ENCODE measurements around the gene SMIM24.
"Not testable (repeated sequence)": the region's sequence is repeated elsewhere in the genome, so short reads cannot be mapped to it uniquely, and the experiment has no call there.

The SMIM24 gene

GRCh38 chr19:3480383-3481091 lies at the start of gene SMIM24:
Gene SMIM24 (minus strand): TSS chr19:3480525. CDS start chr19:3480463, 62 bp downstream.
- no peak for TF ChIP-seq ZFX (IDR thresholded peaks at IDR 0.05; ENCODE audit: borderline replicate concordance)
- TF ChIP-seq, protein P1, sequence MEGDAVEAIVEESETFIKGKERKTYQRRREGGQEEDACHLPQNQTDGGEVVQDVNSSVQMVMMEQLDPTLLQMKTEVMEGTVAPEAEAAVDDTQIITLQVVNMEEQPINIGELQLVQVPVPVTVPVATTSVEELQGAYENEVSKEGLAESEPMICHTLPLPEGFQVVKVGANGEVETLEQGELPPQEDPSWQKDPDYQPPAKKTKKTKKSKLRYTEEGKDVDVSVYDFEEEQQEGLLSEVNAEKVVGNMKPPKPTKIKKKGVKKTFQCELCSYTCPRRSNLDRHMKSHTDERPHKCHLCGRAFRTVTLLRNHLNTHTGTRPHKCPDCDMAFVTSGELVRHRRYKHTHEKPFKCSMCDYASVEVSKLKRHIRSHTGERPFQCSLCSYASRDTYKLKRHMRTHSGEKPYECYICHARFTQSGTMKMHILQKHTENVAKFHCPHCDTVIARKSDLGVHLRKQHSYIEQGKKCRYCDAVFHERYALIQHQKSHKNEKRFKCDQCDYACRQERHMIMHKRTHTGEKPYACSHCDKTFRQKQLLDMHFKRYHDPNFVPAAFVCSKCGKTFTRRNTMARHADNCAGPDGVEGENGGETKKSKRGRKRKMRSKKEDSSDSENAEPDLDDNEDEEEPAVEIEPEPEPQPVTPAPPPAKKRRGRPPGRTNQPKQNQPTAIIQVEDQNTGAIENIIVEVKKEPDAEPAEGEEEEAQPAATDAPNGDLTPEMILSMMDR (IDR thresholded peaks at IDR 0.05) = no peak
- H3K27ac ChIP-seq = no peak within 1 kb of the TSS

GRCh38 chr19:3529299-3529698 lies 49.0 kb upstream of the SMIM24 start:
- H3K27ac ChIP-seq = not testable (repeated sequence)

- TF ChIP-seq, protein P1 (IDR thresholded peaks at IDR 0.05) = no peak
- TF ChIP-seq ZFX (IDR thresholded peaks at IDR 0.05; ENCODE audit: borderline replicate concordance) = no peak
These were observed 48.4 kb upstream of the SMIM24 start for GRCh38 chr19:3528539-3529211.

DNA sequence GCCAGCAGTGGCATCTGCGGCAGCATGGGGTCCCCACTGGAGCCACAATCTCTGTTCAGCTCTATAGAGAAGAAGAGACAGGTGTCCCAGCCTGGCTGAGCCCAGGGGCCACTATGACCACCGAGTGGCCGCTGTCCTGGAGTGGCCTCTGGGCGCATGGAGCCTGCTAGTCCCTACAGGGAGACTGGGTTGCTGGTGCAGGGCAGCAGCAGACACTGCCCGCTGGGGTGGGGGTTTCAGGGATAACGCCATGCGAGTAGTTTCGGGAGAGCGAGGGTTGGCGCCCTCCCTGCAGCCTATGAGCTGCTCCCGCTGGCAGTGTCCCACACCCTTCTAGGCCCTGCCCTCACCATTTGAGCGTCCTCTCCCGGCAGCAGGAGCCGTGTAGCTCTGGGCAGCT lies 47.8 kb upstream of the SMIM24 start:
- TF ChIP-seq, protein P1 (IDR thresholded peaks at IDR 0.05) = no peak
- TF ChIP-seq ZFX (IDR thresholded peaks at IDR 0.05; ENCODE audit: borderline replicate concordance) = no peak
- H3K27ac ChIP-seq = no peak overlapping the region

More at GRCh38 chr19:3528539-3529211, 48.4 kb upstream of the SMIM24 start:
- H3K27ac ChIP-seq = no peak overlapping the region

GRCh38 chr19:3527238-3527910 lies 47.0 kb upstream of the SMIM24 start:
- TF ChIP-seq, protein P1 (IDR thresholded peaks at IDR 0.05) = no peak
- no peak for TF ChIP-seq ZFX (IDR thresholded peaks at IDR 0.05; ENCODE audit: borderline replicate concordance)
- no peak overlapping the region for H3K27ac ChIP-seq

GRCh38 chr19:3526507-3527237 lies 46.3 kb upstream of the SMIM24 start:
- TF ChIP-seq, protein P1 (IDR thresholded peaks at IDR 0.05) = peak; percentile 58
- TF ChIP-seq ZFX (IDR thresholded peaks at IDR 0.05; ENCODE audit: borderline replicate concordance) = no peak
- no peak overlapping the region for H3K27ac ChIP-seq

DNA sequence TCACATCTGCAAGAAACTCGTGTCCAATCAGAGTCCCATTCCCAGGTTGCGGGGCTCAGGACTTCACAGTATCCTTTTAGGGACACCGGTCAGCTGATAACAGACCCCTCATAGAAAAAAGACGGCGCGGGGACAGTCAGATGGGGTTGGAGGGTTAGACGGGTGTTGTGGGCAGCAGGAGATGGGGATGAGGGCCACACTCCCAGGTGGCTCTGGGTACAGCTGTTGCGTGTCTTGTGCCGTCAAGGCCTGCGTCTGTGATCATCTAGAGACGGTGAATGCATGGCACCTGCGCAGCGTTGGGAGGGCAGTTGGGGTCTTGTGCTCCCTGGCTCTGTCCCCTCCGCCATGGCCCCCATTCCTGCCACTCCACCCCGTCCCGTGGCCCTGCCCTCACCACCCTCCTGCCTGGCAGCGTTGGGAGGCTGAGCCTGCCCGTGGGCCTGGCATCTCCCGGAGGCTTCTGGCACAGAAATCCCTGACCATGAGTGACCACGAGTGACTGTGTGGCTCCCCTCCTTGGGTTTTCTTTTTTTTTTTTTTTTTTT lies 44.7 kb upstream of the SMIM24 start:
- TF ChIP-seq ZFX (IDR thresholded peaks at IDR 0.05; ENCODE audit: borderline replicate concordance) = no peak
- TF ChIP-seq, protein P1 (IDR thresholded peaks at IDR 0.05) = no peak

More for the DNA sequence above, 44.7 kb upstream of the SMIM24 start:
- H3K27ac ChIP-seq = no peak overlapping the region
